Neural progenitor cell (in vitro differentiated cells): ENCODE data around the gene MAP4K3. TPM values are rescaled to one million over a fixed set of nuclear protein-coding genes. Genes with fewer than 3 reads are reported as not detected.

Source experiments
- DNase-seq: peaks from one replicate; pipeline ENCODE4 v3.0.0-alpha.2; 2016; ENCODE audit warnings: low spot score
- H2AFZ ChIP-seq: fragments of 200-600 bp; sonication (generic); replicated peaks from 2 replicates; pipeline ENCODE4 v1.6.1; 2016; ENCODE audit warnings: antibody characterized with exemption
- H3F3A ChIP-seq: fragments of 200-600 bp; sonication (generic); 2 replicates; pipeline ENCODE4 v1.6.1; 2016; ENCODE audit warnings: antibody characterized with exemption, low read depth
- H3K27ac ChIP-seq: fragments of 200-600 bp; sonication (generic); 2 replicates; pipeline ENCODE4 v1.5.1; 2016; ENCODE audit warnings: mild to moderate bottlenecking
- H3K27me3 ChIP-seq: fragments of 200-600 bp; sonication (generic); 2 replicates; pipeline ENCODE4 v1.6.1; 2016; ENCODE audit warnings: mild to moderate bottlenecking, moderate library complexity
- H3K36me3 ChIP-seq: fragments of 200-600 bp; sonication (generic); 2 replicates; pipeline ENCODE4 v1.5.1; 2016
- H3K4me1 ChIP-seq: fragments of 200-600 bp; sonication (generic); 2 replicates; pipeline ENCODE4 v1.6.1; 2016; ENCODE audit warnings: mixed run types
- H3K4me2 ChIP-seq: fragments of 200-600 bp; sonication (generic); 2 replicates; pipeline ENCODE4 v1.6.1; 2016
- H3K4me3 ChIP-seq: fragments of 200-600 bp; sonication (generic); 2 replicates; pipeline ENCODE4 v1.5.1; 2016
- H3K79me2 ChIP-seq: fragments of 200-600 bp; sonication (generic); 2 replicates; pipeline ENCODE4 v1.6.1; 2016; ENCODE audit warnings: low read depth
- H3K9ac ChIP-seq: fragments of 200-600 bp; sonication (generic); 2 replicates; pipeline ENCODE4 v1.6.1; 2016
- H3K9me3 ChIP-seq: fragments of 200-600 bp; sonication (generic); 2 replicates; pipeline ENCODE4 v1.5.1; 2016; ENCODE audit warnings: low read depth
- H4K20me1 ChIP-seq: fragments of 200-600 bp; sonication (generic); 2 replicates; pipeline ENCODE4 v1.6.1; 2016; ENCODE audit warnings: low read depth
- H3K27ac Mint-ChIP-seq: 3 replicates; pipeline ENCODE4 v1.8.0; 2021; ENCODE audit warnings: mixed read lengths
- H3K27me3 Mint-ChIP-seq: 2 replicates; pipeline ENCODE4 v1.8.0; 2022; ENCODE audit warnings: low read depth, mild to moderate bottlenecking, inconsistent platforms, moderate library complexity, mixed read lengths; ENCODE audit not compliant: insufficient read depth
- H3K36me3 Mint-ChIP-seq: 3 replicates; pipeline ENCODE4 v1.8.0; 2021; ENCODE audit warnings: mixed read lengths
- H3K4me1 Mint-ChIP-seq: 3 replicates; pipeline ENCODE4 v1.8.0; 2021; ENCODE audit warnings: mixed read lengths
- H3K4me3 Mint-ChIP-seq: 3 replicates; pipeline ENCODE4 v1.8.0; 2021; ENCODE audit warnings: mild to moderate bottlenecking, moderate library complexity, mixed read lengths
- H3K9me3 Mint-ChIP-seq: 3 replicates; pipeline ENCODE4 v1.8.0; 2020; ENCODE audit warnings: mixed read lengths
- EZH2 ChIP-seq: fragments of 200-600 bp; sonication (generic); IDR thresholded peaks from 2 replicates; pipeline ENCODE4 v1.6.1; 2017; ENCODE audit warnings: antibody characterized with exemption, mild to moderate bottlenecking, moderate library complexity
- EZH2phosphoT487 ChIP-seq: fragments of 200-600 bp; sonication (generic); IDR thresholded peaks from 2 replicates; pipeline ENCODE4 v1.6.1; 2017; ENCODE audit warnings: antibody characterized with exemption
- total RNA-seq: library from RNA; depleted of rRNA; stranded (reverse); fragments of >200 nt; gene quantifications from 2 replicates; pipeline ENCODE4 v1.2.3, GENCODE V29; 2015; ENCODE audit warnings: low replicate concordance
- TF ChIP-seq, protein P1 (sequence below): fragments of 200-600 bp; sonication (generic); IDR thresholded peaks from 2 replicates; pipeline ENCODE4 v1.5.1; 2017; ENCODE audit warnings: antibody characterized with exemption, mild to moderate bottlenecking

Gene MAP4K3
- total RNA-seq, 1 donor from 2014 or later, result 79.5 TPM

DNA sequence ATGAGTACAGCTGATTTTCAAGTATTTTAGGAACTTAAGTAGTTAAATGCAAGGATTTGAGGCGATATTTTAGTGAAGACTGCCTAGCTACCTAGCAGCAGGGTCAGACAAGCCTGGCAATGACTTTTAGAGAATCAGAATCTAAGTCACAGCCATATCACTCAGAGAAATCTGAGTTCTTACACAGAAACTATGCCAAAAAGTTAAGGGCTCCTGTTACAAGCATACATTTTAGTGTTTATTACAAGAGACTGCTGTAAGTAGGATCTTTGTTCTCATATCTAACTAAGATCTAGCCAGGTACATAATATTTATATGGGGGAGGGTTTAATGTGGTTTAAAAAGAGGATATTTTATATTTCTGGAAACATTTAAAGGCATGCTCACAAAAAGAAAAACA lies 37.5 kb downstream of the MAP4K3 start:
- no peak overlapping the region for H2AFZ ChIP-seq
- H3K27ac ChIP-seq, result no peak overlapping the region
- peaks cover 22% of the 10 kb centered on the region for H3K4me1 Mint-ChIP-seq
- peaks cover 16% of the 10 kb centered on the region for H4K20me1 ChIP-seq
- H3K36me3 ChIP-seq, result no peaks in the 10 kb centered on the region
- H3K9me3 ChIP-seq, result no peaks in the 10 kb centered on the region
- H3K4me2 ChIP-seq, result no peak overlapping the region
- no peaks in the 10 kb centered on the region for H3K27me3 ChIP-seq
- H3F3A ChIP-seq, result no peaks in the 10 kb centered on the region
- no peak overlapping the region for H3K9ac ChIP-seq
- no peak overlapping the region for H3K4me3 Mint-ChIP-seq
- no peak overlapping the region for H3K27ac Mint-ChIP-seq
- H3K9me3 Mint-ChIP-seq, result peaks cover 7% of the 10 kb centered on the region
- TF ChIP-seq, protein P1, sequence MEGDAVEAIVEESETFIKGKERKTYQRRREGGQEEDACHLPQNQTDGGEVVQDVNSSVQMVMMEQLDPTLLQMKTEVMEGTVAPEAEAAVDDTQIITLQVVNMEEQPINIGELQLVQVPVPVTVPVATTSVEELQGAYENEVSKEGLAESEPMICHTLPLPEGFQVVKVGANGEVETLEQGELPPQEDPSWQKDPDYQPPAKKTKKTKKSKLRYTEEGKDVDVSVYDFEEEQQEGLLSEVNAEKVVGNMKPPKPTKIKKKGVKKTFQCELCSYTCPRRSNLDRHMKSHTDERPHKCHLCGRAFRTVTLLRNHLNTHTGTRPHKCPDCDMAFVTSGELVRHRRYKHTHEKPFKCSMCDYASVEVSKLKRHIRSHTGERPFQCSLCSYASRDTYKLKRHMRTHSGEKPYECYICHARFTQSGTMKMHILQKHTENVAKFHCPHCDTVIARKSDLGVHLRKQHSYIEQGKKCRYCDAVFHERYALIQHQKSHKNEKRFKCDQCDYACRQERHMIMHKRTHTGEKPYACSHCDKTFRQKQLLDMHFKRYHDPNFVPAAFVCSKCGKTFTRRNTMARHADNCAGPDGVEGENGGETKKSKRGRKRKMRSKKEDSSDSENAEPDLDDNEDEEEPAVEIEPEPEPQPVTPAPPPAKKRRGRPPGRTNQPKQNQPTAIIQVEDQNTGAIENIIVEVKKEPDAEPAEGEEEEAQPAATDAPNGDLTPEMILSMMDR, result no peak
- peaks cover 7% of the 10 kb centered on the region for H3K4me1 ChIP-seq
- no peaks in the 10 kb centered on the region for H3K27me3 Mint-ChIP-seq
- peaks cover 98% of the 10 kb centered on the region for H3K79me2 ChIP-seq
- no peak for DNase-seq
- no peak overlapping the region for H3K4me3 ChIP-seq
- peaks cover 28% of the 10 kb centered on the region for H3K36me3 Mint-ChIP-seq

DNA sequence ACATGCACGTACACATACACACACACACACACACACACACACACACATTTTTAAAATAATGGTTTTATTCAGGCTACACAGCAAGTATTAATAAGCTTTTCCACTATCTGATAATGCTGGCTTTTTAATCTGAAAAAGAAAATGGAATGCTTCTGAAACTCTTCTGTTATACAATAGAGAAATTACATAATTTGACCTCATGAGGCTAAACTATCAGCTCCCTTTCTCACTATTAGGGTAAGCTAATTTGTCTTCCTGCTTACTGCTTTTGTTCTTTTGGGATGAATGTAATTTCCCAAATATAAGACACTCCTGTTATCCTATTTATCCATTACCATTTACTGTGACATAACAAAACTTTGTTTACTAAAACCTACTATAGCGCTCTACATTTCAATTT lies 41.8 kb downstream of the MAP4K3 start:
- Histone ChIP-seq H3K27me3 (no peaks in the 10 kb centered on the region), H2AFZ (no peak overlapping the region), H3K79me2 (peaks cover 94% of the 10 kb centered on the region), H3K36me3 (no peaks in the 10 kb centered on the region), H3K27ac (no peak overlapping the region), H3K9ac (no peak overlapping the region), H3K4me2 (no peak overlapping the region), H3F3A (no peaks in the 10 kb centered on the region), H3K9me3 (no peaks in the 10 kb centered on the region), H3K4me3 (no peak overlapping the region), H4K20me1 (peaks cover 9% of the 10 kb centered on the region), H3K4me1 (peaks cover 4% of the 10 kb centered on the region)
- peaks cover 27% of the 10 kb centered on the region for H3K4me1 Mint-ChIP-seq
- peaks cover 31% of the 10 kb centered on the region for H3K36me3 Mint-ChIP-seq
- H3K27ac Mint-ChIP-seq, result no peak overlapping the region
- DNase-seq, result no peak
- H3K27me3 Mint-ChIP-seq, result no peaks in the 10 kb centered on the region
- no peak for TF ChIP-seq EZH2phosphoT487
- TF ChIP-seq, protein P1, result no peak
- TF ChIP-seq EZH2, result no peak
- no peak overlapping the region for H3K4me3 Mint-ChIP-seq
- peaks cover 16% of the 10 kb centered on the region for H3K9me3 Mint-ChIP-seq

DNA sequence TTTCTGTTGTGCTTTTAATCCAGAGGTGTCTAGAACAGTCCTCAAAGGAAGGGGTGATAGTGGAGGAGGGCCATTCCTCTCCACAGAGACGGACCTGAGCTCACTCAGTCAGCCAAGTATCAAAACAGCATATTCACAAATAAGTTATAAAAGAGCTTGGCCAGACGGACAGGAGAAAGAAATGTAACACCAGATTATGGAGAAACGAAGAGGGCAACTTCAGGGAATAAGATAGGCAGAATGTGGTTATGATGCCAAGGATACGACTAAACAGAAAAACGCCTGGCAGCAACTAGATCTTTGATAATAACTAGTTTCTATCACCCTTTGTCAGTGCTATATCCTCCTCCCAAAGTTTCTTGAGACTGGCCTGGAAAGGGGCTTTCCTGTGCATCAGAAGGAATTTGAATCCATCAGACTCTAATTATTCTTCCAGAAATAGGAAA lies 42.5 kb downstream of the MAP4K3 start:
- H3K27ac Mint-ChIP-seq, result no peak overlapping the region
- Histone ChIP-seq H3K79me2 (peaks cover 94% of the 10 kb centered on the region), H3K4me2 (no peak overlapping the region)

More for the DNA sequence above, 42.5 kb downstream of the MAP4K3 start:
- no peak overlapping the region for H3K27ac ChIP-seq
- TF ChIP-seq EZH2 (no peak), EZH2phosphoT487 (no peak)
- TF ChIP-seq, protein P1, result no peak
- H3K9ac ChIP-seq, result no peak overlapping the region
- Mint-ChIP-seq H3K36me3 (peaks cover 29% of the 10 kb centered on the region), H3K27me3 (no peaks in the 10 kb centered on the region), H3K4me1 (peaks cover 27% of the 10 kb centered on the region), H3K4me3 (no peak overlapping the region), H3K9me3 (peaks cover 16% of the 10 kb centered on the region)
- no peaks in the 10 kb centered on the region for H3K9me3 ChIP-seq
- peaks cover 16% of the 10 kb centered on the region for H4K20me1 ChIP-seq
- H2AFZ ChIP-seq, result no peak overlapping the region
- no peaks in the 10 kb centered on the region for H3K27me3 ChIP-seq
- H3K4me1 ChIP-seq, result peaks cover 11% of the 10 kb centered on the region
- H3K36me3 ChIP-seq, result no peaks in the 10 kb centered on the region
- H3K4me3 ChIP-seq, result no peak overlapping the region
- H3F3A ChIP-seq, result no peaks in the 10 kb centered on the region
- DNase-seq, result no peak
